DMS153 (cell line): ENCODE data around the gene C16orf96.
A peak's percentile ranks its signal among the peaks of the same experiment; 100 is the strongest.

ENCODE experiments used
- DNase-seq: peaks from one replicate; lab custom pipeline; 2025; lab: John Stamatoyannopoulos, UW

Gene C16orf96

DNA sequence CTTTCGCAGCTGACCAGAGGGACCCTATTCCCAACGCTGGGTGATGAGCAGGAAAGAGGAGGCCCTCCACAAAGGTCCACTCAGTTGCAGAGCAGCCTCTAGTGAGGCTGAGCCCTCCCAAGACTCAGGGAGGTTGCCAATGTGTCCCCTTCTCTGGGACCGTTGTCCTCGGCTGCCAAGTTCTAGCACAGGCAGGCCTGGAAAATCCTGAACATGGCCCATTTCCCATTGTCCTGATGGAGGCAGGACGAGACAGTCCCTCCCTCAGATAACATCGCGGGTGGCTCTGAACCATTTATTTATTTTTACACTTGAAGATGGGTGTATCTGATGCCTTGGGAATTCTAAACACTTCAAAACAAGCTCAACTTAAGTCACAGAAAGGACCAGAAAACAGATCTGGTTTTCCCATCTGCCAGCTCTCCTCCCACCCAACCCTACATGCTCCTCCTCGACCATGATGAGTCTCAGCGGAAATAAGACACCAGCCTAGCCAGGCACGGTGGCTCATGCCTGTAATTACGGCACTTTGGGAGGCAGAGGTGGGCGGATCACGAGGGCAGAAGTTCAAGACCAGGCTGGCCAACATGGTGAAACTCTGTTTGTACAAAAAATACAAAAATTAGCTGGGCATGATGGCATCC, 30.4 kb upstream of the C16orf96 start:
- no peak for DNase-seq

DNA sequence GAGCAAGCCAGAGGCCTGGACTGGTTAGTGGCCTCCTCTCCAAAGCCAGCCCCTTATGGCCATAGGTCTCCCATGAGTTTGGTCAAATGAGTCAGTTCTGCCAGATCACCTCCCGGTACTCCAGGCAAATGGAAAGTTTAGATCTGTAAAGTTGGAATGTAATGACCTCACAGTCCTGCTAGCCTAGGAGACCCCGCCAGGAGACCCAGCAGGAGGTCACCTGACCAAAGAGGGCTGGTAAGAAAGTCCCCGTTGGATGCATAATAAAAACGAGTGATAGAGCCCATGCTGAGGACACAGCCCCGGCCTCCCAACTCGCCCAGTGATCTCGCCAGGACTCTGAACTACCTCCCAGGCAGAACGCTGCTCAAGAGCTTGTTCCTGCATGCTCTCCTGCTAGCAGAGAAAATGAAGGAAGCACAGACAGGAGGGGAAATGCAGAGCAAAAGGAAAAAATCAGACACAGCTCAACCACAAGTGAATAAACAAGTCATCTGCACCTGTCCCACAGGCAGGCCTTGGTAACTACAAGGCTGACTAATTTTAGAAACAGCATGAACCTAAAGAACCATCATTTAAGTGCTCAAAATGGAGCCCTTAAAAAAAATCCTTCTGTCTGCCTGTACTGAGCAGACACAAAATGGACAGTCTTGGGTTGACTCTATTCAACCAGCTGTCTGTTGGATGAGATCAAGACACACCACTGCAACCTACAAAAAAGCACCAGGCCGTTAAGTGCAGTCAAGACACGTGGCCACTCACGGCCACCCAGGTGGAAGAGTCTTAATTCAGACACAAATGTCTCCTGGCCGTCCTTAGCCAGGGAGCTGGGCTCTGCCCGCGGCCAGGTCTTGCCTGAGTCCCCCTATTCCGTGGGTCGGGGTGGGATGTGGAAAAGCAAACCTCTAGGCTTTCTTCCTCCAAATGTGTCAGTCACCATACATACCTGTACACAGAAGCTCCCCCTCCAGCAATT, 26.8 kb upstream of the C16orf96 start:
- DNase-seq: no peak

DNA sequence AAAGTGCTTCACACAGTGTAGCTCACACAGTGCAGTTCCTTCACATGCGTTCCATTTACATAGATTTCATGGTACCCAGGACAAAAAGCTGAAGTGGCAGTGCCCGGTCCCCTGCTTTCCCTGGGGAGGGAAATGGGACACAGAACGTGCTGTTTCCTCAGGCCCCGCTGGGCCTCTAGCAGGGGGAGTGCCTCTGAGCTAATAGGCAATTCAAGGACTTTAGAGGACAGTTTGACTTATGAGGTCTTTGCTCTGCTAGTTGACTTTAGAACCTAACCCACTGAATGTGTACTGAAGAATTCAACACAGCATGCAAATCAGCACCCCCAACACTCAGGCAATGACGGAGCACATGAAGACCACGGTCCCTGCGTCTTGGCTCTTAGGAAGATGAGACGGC, 24.3 kb upstream of the C16orf96 start:
- DNase-seq: no peak

DNA sequence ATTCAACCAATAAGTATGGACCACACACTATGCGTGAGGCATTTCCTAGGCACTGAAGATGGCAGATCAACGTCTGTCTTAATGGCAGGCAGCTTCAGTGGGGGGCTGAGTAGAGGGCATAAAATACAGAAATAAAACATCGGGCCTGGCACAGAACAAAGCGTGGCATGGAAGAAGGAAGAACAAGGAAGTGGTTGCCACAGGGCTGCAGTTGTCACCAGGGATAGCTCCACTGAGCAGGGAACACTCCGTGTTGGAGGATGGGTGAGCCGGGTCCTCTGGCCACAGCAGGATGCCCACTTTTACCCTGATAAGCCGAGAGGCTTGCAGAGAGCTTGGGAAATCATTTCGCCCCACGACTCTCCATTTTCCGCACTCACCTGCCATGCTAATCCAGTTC, 23.9 kb upstream of the C16orf96 start:
- no peak for DNase-seq

DNA sequence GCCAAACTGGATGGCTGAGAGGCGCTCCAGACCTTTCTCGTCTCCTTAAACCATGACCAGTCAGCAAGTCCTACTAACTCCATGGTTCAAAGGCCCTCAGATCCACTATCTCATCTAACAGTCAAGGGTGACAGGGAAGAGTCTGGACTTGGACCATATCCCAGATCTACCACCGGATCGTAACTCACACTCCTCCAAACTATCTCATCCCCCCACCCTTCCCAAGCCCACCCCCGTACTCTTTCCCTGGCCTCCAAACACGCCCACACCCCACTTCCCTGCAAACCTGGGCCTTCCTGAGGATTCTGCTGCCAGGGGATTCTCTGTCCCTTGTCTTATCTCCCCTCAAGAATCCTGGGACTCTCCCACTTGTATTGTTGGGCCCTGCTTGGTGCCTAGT, 22.6 kb upstream of the C16orf96 start:
- DNase-seq: no peak

DNA sequence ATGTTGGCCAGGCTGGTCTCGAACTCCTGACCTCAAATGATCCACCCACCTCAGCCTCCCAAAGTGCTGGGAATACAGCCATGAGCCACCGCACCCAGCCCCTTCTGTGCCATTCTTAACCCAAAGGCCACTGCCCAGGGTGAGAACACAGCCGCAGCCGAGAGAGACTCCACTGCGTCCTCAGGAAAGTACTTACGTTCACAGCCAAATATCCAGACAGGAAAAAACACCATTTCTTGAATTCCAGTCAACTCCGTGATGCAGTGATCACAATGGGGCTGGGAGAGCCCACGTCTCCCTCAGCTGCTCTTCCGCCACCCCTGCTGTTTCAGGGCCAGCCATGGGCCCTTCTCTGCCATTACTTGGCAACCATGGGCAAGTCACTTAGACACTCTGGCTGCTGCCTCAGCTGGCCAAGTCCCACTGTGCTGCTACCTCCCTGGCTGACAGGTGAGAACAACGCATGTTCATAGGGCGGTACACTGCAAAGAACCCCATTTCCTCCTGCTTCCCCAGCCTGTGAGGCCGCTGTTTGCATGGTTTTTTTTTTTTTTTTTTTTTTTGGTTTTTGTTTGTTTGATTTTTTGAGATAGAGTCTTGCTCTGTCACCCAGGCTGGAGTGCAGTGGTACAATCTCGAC, 21.9 kb upstream of the C16orf96 start:
- DNase-seq: no peak

DNA sequence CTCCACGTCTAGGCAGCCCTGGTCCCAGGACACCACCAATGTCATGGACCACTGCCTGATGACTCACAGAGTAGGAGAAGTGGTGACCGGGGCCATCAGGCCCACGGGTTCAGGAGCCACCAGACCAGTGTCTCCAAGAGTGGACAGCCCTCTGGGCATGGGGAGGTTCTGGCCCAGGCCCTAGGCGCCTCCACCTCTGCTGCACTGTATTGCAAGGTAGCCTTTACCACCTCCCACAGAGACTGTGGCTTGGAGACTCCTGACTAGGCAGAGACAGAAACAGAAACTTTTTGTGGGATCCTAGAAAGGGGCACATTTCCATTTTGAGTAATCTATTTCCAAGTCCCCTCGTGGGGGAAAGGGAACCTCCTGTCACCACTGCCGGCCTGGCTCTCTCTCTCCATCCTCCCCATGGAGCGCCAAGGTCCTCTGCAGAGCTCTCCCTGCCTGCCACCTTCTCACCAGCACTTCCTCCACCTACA, 20.5 kb upstream of the C16orf96 start:
- DNase-seq: no peak

DNA sequence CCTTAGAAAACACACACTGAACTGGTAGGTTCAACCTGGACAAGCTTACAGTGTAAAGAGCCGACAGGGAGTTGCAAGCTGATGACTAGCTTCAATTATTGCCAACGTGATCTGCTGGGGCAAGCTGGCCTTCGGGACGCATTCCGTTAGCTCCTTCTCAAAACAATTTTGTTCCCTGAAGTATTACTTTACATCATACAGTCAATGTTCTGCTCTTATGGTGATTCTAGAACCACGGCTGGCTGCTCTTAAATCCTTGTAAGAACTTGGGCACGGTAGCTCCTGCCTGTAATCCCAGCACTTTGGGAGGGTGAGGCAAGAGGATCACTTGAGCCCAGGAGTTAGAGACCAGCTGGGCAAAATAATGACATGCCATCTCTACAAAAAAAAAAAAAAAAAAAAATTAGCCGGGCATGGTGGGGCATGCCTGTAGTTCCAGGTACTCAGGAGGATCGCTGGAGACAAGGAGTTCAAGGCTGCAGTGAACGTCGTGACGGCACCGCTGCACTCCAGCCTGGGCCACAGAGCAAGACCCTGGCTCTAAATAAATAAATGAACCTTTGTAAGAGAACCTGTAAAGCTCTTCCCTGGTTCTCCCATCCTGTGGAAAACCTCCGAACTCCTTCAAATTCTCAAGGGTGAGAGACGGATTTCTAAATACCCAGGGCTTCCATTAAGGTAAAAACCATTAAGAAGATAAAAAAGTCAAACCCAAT, 19.6 kb upstream of the C16orf96 start:
- DNase-seq: no peak

DNA sequence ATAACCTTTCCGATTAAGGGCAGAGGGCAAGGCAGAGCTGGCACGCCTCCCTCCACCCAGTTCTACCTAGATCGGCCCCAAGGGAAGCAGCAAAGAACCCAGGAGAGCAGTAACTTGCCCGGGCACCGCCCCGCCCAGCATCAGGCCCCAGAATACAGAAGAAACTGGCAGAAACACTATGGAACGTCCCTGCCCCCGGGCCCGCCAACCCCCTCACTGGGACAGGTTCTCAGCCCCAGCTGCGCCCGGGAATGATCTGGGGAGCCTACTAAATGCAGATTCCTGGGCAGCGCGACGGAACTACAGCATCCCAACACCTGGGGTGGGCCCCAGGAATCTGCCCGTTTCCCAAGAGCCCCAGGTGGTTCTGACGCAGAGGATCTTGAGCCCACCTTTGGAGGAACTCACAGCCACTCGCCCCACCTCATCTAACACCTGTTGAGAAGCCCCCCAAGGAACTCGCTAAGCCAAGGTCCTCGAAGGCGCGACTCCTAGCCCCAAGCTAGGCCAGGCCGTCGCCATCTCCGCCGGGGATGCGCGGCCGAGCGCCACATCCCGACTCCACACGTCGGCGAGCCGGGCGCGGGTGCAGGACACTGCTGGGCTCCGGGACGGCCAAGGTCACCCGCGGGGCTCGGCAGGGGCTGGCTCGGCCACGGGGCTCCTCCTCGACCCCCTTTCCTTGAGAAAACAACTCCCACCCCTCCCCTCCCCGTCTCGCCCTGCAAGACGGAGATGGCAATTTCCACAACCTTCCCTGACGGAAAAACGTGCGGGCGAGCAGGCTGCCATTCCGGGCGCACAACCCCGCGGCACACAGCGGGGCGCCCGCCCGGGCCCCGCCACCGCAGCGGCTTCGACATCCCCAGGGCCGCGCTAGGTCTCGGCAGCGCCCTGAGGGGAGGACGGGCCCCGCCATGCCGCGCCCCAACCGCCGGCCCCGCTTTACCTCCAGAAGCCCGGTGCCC, 18.5 kb upstream of the C16orf96 start:
- no peak for DNase-seq

DNA sequence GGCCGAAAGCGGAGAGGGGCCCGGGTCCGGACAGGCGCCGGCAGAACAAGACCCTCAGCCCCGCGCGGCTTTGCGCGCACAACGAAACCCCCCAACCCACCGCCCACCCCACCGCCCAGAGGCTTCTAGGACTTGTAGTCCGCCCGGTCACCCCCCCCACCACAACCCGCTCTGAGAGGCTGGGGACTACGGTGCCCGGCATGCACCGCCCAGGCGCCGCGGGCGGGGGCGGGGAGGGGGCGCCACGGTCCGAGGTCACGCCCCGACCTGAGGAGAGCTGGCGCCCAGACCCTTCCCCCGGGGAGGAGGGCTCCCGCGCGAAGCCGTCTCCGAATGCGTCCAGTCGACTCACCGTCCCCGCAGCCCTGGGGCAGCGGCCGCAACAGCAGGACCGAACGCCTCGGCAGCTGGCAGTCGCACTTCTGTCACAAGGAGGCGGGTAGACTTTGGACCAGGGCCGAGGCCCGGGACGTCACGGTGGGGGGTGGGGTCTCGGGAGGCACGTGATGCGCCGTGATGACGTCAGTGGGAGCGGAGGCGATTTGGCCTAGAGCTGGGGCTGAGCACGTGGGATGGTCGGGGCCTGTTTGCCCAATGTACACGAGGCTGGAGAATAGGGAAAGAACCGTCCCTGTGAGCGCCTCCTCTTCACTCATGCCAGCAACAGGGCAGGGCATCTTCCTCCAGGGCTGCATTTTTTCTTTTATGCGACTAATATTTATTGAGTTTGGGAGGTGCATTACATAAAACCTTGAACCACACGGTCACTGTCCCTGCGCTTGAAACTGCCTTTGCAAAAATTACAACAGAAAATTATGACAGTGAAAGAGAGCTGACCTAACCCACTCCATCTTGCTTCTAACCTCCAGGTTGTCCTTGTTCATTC, 17.5 kb upstream of the C16orf96 start, which contains the start of gene CDIP1:
Gene CDIP1 (minus strand): TSS at position 424 of the 886 bp plus-strand sequence. CDS start 24,643 bp downstream, outside the sequence.
- peak; percentile 92 for DNase-seq

DNA sequence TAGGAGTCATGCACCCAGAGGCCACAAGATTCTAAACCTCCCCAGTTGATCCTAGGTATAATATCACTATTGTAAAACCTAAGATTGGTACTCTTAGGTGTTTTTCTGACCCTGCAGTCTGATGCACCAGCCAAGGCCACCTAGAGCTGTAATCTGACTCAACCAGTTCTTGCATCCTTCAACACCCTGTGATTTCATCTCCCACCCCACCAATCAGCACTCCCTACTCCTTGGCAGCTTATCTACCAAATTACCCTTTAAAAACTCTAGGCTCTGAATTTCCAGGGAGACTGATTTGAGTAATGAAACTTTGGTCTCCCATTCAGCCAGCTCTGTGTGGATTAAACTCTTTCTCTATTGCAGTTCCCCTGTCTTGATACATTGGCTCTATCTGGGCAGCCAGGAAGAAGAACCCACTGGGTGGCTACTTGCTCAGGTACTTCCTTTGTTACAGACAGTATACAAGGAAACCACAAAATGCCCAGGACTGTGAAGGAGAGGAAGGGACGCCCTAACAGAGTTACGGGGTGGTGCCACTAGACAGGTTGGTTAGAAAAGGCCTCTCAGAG, 16.3 kb upstream of the C16orf96 start:
- no peak for DNase-seq

DNA sequence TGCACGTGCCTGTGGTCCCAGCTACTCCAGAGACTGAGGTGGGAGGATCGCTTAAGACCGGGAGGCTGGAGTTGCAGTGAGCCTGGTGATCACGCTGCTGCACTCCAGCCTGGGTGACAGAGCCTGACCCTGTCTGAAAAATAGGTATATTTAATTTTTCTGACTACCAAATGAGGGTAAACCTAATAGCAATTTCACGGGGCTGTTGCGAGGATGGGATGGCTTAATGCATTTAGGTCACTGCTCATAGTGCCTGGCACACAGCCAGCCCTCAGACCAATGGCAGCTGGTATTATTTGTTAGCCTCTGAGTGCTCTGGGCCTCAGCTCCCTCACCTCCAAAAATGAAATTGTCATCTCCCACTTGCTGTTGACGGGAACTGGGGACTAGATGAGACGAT, 11.7 kb upstream of the C16orf96 start:
- no peak for DNase-seq

DNA sequence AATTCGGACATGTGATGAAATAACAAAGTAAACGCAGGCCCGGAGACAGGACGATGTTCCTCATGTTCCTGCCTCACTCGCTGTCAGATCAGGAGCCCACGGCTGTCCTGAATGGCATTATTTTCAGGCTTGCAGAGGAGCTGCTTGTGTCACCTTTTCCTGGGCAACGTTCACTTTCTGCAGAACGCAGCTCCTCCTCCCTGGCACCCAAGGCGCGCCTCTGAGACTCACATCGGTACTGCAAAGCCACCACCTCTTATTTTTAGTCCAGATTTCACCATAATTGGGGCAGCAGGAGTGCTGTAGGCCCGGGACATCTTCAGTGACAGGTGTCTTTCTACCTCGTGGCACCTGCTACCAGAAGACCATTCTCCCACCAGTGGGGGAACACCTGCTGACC, 8.0 kb upstream of the C16orf96 start:
- DNase-seq: no peak

DNA sequence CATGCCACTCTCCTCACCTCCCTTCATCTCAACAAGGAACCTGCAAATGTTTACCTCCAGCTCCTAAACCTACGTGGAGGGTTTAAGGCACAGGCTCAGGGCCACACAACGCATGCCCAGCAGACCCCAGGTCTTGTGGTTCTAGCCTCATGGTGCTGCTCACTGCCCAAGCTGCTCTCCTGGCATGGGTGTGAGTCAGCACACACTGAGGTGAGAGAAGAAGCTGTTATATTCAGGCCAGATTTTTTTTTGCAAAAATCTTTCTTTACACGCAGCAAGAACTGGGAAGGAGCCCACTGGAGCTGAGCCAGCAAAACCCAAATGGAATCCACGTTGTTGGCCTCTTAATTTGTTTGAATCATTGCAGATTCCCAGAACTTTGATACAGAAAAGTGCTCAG, 5.5 kb upstream of the C16orf96 start:
- no peak for DNase-seq

DNA sequence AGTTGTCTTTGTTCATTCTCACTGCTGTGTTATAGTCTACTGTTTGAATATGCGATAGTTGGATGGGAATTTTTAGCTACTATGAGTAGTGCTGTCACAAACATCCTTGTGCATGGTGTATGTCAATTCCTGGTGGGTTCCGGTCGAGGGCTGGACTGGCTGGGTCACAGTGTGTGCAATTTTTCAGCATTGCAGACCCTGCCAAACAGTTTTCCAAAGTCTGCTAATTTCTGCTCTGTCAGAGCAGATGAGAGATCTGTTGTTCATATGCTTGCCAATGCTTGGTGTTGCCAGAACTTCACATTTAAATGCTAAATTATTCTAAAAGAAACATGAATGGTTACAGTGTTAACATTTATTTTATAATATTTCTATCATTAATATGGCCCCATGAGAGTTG, 3.6 kb upstream of the C16orf96 start:
- DNase-seq: no peak

DNA sequence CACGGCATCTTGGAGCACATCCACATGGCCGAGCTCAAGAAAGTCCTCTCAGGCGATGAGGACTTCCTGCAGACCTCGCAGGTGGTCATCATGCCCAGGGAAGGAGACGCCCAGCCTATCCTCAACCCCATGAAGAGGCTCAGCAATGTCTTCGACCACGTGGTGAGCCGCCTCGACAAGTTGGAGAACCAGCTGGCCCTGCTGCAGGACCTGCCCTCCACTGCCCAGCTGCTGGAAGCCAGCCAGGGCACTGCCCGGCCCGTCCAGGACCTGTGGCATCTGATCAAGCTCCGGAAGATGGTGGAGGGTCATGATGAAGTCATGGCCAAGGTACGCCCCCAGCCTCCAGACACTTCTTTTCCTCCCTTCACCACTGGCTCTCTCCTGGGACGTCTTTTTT, 440 bp downstream of the C16orf96 start:
- DNase-seq: no peak

DNA sequence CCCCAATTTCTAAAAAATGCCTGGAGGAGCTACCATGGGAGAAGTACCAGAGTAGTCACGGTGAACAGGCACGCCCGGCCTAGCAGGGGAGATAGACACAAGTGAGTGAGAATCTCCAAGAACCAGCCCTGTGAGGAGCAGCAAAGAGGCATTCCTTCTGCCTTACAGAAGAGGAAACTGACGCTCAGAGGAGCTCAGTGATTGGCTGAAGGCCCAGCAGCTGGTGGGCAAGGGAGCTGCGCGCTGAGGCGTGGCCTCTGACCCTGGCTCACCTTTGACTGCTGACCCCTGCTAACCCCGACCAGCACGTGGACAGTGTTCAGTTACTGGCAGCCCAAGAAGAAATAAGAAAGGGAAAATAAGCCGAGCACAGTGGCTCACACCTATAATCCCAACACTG, 1.8 kb downstream of the C16orf96 start:
- no peak for DNase-seq

DNA sequence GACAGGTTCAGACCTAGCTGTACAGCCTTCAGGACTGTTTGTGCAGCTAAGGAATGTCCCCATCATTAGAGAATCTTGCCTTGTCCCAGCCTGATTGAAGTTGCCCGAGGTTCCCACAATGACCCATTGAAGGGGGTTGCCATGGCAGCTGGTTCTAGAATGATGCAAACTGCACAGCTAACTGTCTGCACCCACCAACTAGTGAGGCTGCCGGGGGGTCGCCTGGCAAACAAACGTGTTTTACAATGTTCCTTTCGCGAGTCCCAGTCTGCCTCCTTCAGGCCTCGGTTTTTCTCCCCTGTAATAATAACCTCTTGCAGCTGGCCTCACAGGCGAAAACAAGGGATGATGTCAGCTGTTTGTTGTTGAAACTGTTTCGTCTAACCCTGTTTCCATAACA, 5.5 kb downstream of the C16orf96 start:
- DNase-seq: no peak

DNA sequence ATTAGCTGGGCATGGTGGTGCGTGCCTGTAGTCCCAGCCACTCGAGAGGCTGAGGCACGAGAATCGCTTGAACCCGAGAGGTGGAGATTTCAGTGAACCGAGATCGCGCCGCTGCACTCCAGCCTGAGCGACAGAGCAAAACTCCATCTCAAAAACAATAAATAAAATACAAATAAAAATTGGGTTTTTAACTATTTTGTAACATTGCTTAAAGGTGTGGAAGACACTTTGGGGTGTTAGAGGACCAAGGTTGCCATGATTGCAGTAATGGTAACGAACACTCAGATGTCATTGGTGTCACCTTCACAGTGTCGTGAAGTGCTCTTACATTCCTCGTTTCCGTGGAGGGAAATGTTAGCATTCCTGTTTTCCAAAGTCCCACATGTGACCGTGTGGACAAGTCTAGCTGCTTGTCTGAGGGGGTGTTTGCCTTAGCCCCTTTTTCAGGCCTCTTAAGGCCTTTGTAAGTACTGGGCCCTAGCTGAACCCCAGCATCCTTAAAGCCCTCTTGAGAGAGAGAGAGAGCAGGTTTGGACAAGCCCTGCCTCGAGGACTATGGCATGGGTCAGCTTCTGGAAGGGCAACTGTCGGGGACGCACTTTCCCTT, 8.6 kb downstream of the C16orf96 start:
- DNase-seq: no peak
